ENCODE data around the gene PLA2G10. TPM values are rescaled to one million over a fixed set of nuclear protein-coding genes. Genes with fewer than 3 reads are reported as not detected.
"Not testable (repeated sequence)": the region's sequence is repeated elsewhere in the genome, so short reads cannot be mapped to it uniquely, and the experiment has no call there.

Gene PLA2G10
- total RNA-seq, 1 experiment from 2014 or later: 0.42 TPM

- ATAC-seq; H3K9me3 Mint-ChIP-seq; DNase-seq (ENCODE audit: low spot score); H3K27me3 Mint-ChIP-seq (ENCODE audit: low read depth): not testable (repeated sequence)
- Mint-ChIP-seq H3K4me3 (peak overlapping the region; percentile 100), H3K36me3 (peaks cover 25% of the 10 kb centered on the region), H3K27ac (peak overlapping the region; percentile 99), H3K4me1 (peaks cover 31% of the 10 kb centered on the region)
- ChIA-PET POLR2A (interaction anchor here (0.6 to 1.5 kb wide), 3 partner anchors 10 to 754 kb away, joined by 4 to 11 read pairs (median 6); no protein-coding TSS in a partner anchor), CTCF (interaction anchor here (1.1 kb wide), 1 partner anchor 711 kb away, joined by 3 read pairs; the partner anchor contains the start of gene ERCC4)
These were observed 63.3 kb downstream of the PLA2G10 start for GRCh38 chr16:14630620-14631330.

GRCh38 chr16:14629919-14630619 is 64.0 kb downstream of the PLA2G10 start, which contains the start of gene PARN:
Gene PARN (minus strand): TSS chr16:14630260. CDS start chr16:14630125, 135 bp downstream.
- DNase-seq (ENCODE audit: low spot score): peak; percentile 98
- H3K36me3 Mint-ChIP-seq: peaks cover 31% of the 10 kb centered on the region
- ATAC-seq: peak; percentile 60
- H3K27ac Mint-ChIP-seq: peak within 1 kb of the TSS; percentile 99
- POLR2A ChIA-PET: interaction anchor here (0.6 to 1.5 kb wide), 4 partner anchors 11 to 755 kb away, joined by 3 to 11 read pairs (median 5); no protein-coding TSS in a partner anchor
- peaks cover 24% of the 10 kb centered on the region for H3K4me1 Mint-ChIP-seq
- H3K9me3 Mint-ChIP-seq: no peaks in the 10 kb centered on the region
- H3K4me3 Mint-ChIP-seq: peak within 1 kb of the TSS; percentile 95
- CTCF ChIA-PET: interaction anchor here (0.6 to 1.1 kb wide), 3 partner anchors 13 to 710 kb away, joined by 3 read pairs; partner anchors contain the start of gene ERCC4
- no peaks in the 10 kb centered on the region for H3K27me3 Mint-ChIP-seq (ENCODE audit: low read depth)
- TF ChIP-seq KAT7 (CRISPR knock-in tag; IDR thresholded peaks at IDR 0.05; ENCODE audit: borderline replicate concordance): peak; percentile 68; the same call in 1 of the 2 replicates
- TF ChIP-seq FOXK1 (CRISPR knock-in tag; IDR thresholded peaks at IDR 0.05): peak; percentile 97
- peak; percentile 97 for TF ChIP-seq GABPB1 (CRISPR knock-in tag; IDR thresholded peaks at IDR 0.05)
- TF ChIP-seq NFATC4 (CRISPR knock-in tag; IDR thresholded peaks at IDR 0.05): peak; percentile 61; the same call in 1 of the 2 replicates
- TF ChIP-seq ZNF512 (CRISPR knock-in tag; IDR thresholded peaks at IDR 0.05; ENCODE audit: borderline replicate concordance): no peak
- TF ChIP-seq CBFB (CRISPR knock-in tag; IDR thresholded peaks at IDR 0.05; ENCODE audit: low read depth): peak; percentile 80; the same call in 1 of the 2 replicates
- peak; percentile 77; the same call in 1 of the 2 replicates for TF ChIP-seq E2F1 (CRISPR knock-in tag; IDR thresholded peaks at IDR 0.05)
- peak; percentile 71; the same call in 1 of the 2 replicates for TF ChIP-seq CREM (CRISPR knock-in tag; IDR thresholded peaks at IDR 0.05)
- peak; percentile 7; the same call in 1 of the 2 replicates for TF ChIP-seq JUN (CRISPR knock-in tag; IDR thresholded peaks at IDR 0.05)
- TF ChIP-seq ETV6 (CRISPR knock-in tag; IDR thresholded peaks at IDR 0.05): peak; percentile 83; the same call in 1 of the 2 replicates
- TF ChIP-seq FOXP1 (CRISPR knock-in tag; IDR thresholded peaks at IDR 0.05; ENCODE audit: borderline replicate concordance): peak; percentile 33; the same call in 1 of the 2 replicates
- TF ChIP-seq ESRRA (CRISPR knock-in tag; IDR thresholded peaks at IDR 0.05; ENCODE audit: borderline replicate concordance): 0 out of 2 replicates have a peak, but pooled peaks have one; percentile 42
- no peak for TF ChIP-seq TEAD4 (CRISPR knock-in tag; IDR thresholded peaks at IDR 0.05)
- peak; percentile 53; the same call in 1 of the 2 replicates for TF ChIP-seq IRF1 (CRISPR knock-in tag; IDR thresholded peaks at IDR 0.05)
- TF ChIP-seq SOX15 (CRISPR knock-in tag; IDR thresholded peaks at IDR 0.05): no peak
- TF ChIP-seq SP1 (CRISPR knock-in tag; conservative IDR thresholded peaks at IDR 0.05): peak; percentile 83
- no peak for TF ChIP-seq MXD4 (CRISPR knock-in tag; IDR thresholded peaks at IDR 0.05; ENCODE audit: borderline replicate concordance)
- TF ChIP-seq ZBTB21 (CRISPR knock-in tag; IDR thresholded peaks at IDR 0.05; ENCODE audit: borderline replicate concordance): peak; percentile 94
- peak; percentile 82; the same call in 1 of the 2 replicates for TF ChIP-seq ARID4B (CRISPR knock-in tag; IDR thresholded peaks at IDR 0.05; ENCODE audit: borderline replicate concordance)
- peak; percentile 75; the same call in 1 of the 2 replicates for TF ChIP-seq ZNF416 (CRISPR knock-in tag; IDR thresholded peaks at IDR 0.05)
- peak; percentile 70; the same call in 1 of the 2 replicates for TF ChIP-seq E2F5 (CRISPR knock-in tag; IDR thresholded peaks at IDR 0.05)
- no peak for TF ChIP-seq JAZF1 (CRISPR knock-in tag; IDR thresholded peaks at IDR 0.05)
- 0 out of 2 replicates have a peak, but pooled peaks have one; percentile 22 for TF ChIP-seq NR2C2 (CRISPR knock-in tag; IDR thresholded peaks at IDR 0.05)
- TF ChIP-seq MAX (CRISPR knock-in tag; IDR thresholded peaks at IDR 0.05): peak; percentile 62; the same call in 1 of the 2 replicates
